HepG2 (cell line): ENCODE results near the gene USP36. TPM values are rescaled to one million over a fixed set of nuclear protein-coding genes. Genes with fewer than 3 reads are reported as not detected.

Source experiments
- AHDC1 ChIP-seq: sonication (generic); formaldehyde crosslinking; IDR thresholded peaks from 2 replicates; pipeline ENCODE4 v1.5.1; 2020; ENCODE audit warnings: mild to moderate bottlenecking, missing genetic modification reagents, borderline replicate concordance
- BCL6 ChIP-seq: IDR thresholded peaks from 2 replicates; pipeline ENCODE4 v1.6.1; 2016; ENCODE audit warnings: missing genetic modification reagents, missing compliant biosample characterization
- CENPBD1 ChIP-seq: sonication (generic); formaldehyde crosslinking; IDR thresholded peaks from 2 replicates; pipeline ENCODE4 v1.8.0; 2022; ENCODE audit warnings: missing genetic modification reagents, low read depth, mild to moderate bottlenecking, borderline replicate concordance
- CREBL2 ChIP-seq: sonication (generic); formaldehyde crosslinking; IDR thresholded peaks from 2 replicates; pipeline ENCODE4 v1.8.1; 2023; ENCODE audit warnings: missing genetic modification reagents, mild to moderate bottlenecking, borderline replicate concordance
- EHMT2 ChIP-seq: fragments of 200-600 bp; sonication (generic); IDR thresholded peaks from 2 replicates; pipeline ENCODE4 v1.7.0; 2017; ENCODE audit warnings: antibody characterized with exemption, low read depth, low read length, borderline replicate concordance
- GABPB1 ChIP-seq: IDR thresholded peaks from 2 replicates; pipeline ENCODE4 v1.6.1; 2016; ENCODE audit warnings: mild to moderate bottlenecking, missing genetic modification reagents, moderate library complexity, missing compliant biosample characterization
- KDM3A ChIP-seq: IDR thresholded peaks from 2 replicates; pipeline ENCODE4 v1.6.1; 2018; ENCODE audit warnings: low read depth, missing compliant biosample characterization
- RBFOX2 ChIP-seq: fragments of 200-400 bp; formaldehyde crosslinking; IDR thresholded peaks from 2 replicates; pipeline ENCODE4 v1.6.1; 2017; ENCODE audit warnings: low read depth, mild to moderate bottlenecking, low read length
- RNF219 ChIP-seq: sonication (generic); formaldehyde crosslinking; IDR thresholded peaks from 2 replicates; pipeline ENCODE4 v1.5.0; 2020; ENCODE audit warnings: mild to moderate bottlenecking, missing genetic modification reagents
- SKI ChIP-seq: fragments of 450-650 bp; IDR thresholded peaks from one replicate; pipeline ENCODE4 v1.6.1; 2018; ENCODE audit warnings: mild to moderate bottlenecking; ENCODE audit not compliant: partially characterized antibody
- SYNCRIP ChIP-seq: fragments of 200-400 bp; formaldehyde crosslinking; IDR thresholded peaks from 2 replicates; pipeline ENCODE4 v1.6.1; 2018; ENCODE audit warnings: mild to moderate bottlenecking, low read depth, low read length; ENCODE audit not compliant: insufficient read depth
- TCF7 ChIP-seq: sonication (generic); IDR thresholded peaks from 2 replicates; pipeline ENCODE4 v1.6.1; 2016; ENCODE audit warnings: antibody characterized with exemption, low read depth
- ZBTB8A ChIP-seq: sonication (generic); formaldehyde crosslinking; IDR thresholded peaks from 2 replicates; pipeline ENCODE4 v1.4.0; 2020; ENCODE audit warnings: mild to moderate bottlenecking, low read depth, missing genetic modification reagents, borderline replicate concordance
- ZNF235 ChIP-seq: sonication (generic); formaldehyde crosslinking; IDR thresholded peaks from 2 replicates; pipeline ENCODE4 v1.8.1; 2023; ENCODE audit warnings: mild to moderate bottlenecking, missing genetic modification reagents, borderline replicate concordance
- ZNF362 ChIP-seq: sonication (generic); formaldehyde crosslinking; IDR thresholded peaks from 2 replicates; pipeline ENCODE4 v1.4.0; 2020; ENCODE audit warnings: missing genetic modification reagents, mild to moderate bottlenecking, borderline replicate concordance
- ZNF589 ChIP-seq: sonication (generic); formaldehyde crosslinking; conservative IDR thresholded peaks from 2 replicates; pipeline ENCODE4 v1.8.0; 2022; ENCODE audit warnings: mild to moderate bottlenecking, moderate library complexity, missing genetic modification reagents
- polyA plus RNA-seq, 8 experiments: library from polyadenylated mRNA; depleted of rRNA in 3 of 8; stranded (reverse) in 7 of 8; unstranded in 1 of 8; fragments of >200 nt; fragmentation: Illumina TruSeq in 4 of 8; extraction: Trizol in 4 of 8; gene quantifications; 2 replicates each; pipeline versions ENCODE4 v1.2.1 to v1.2.3, GENCODE V29; 2011 to 2016; ENCODE audit warnings: low read depth in 4 of 8, missing spikeins in 1 of 8, mixed read lengths in 1 of 8; ENCODE audit not compliant: insufficient read depth in 1 of 8
- total RNA-seq, 5 experiments: library from RNA; depleted of rRNA; stranded (reverse); fragments of >200 nt; fragmentation: Illumina TruSeq; extraction: Trizol; gene quantifications; 2 replicates each; pipeline ENCODE4 v1.2.3, GENCODE V29; 2016; ENCODE audit warnings: low read depth in 1 of 5

Gene USP36
- total and polyA plus RNA-seq, 2 of the 13 experiments (the other 11 are each of a cell fraction or from before 2014, with no cell fraction given) = 29.6 to 45.9 TPM

GRCh38 chr17:78751447-78752161 is 89.0 kb downstream of the USP36 start (continued):
- TF ChIP-seq RNF219 (CRISPR knock-in tag) (no peak), EHMT2 (no peak; the same call in 1 of the 2 replicates), ZNF362 (CRISPR knock-in tag) (peak; percentile 68; the same call in 1 of the 2 replicates), ZBTB8A (CRISPR knock-in tag) (no peak), SKI (peak; percentile 8), CREBL2 (CRISPR knock-in tag) (no peak), RBFOX2 (no peak), TCF7 (0 out of 2 replicates have a peak, but pooled peaks have one; percentile 6), KDM3A (CRISPR knock-in tag) (no peak), SYNCRIP (no peak), GABPB1 (CRISPR knock-in tag) (no peak), AHDC1 (CRISPR knock-in tag) (peak; percentile 46; the same call in 1 of the 2 replicates), CENPBD1 (CRISPR knock-in tag) (no peak), ZNF589 (no peak), ZNF235 (no peak), BCL6 (CRISPR knock-in tag) (no peak)
